Uterus (tissue), 2 donors: ENCODE data around the gene LRBA.

ENCODE experiments used
- CTCF ChIP-seq, 4 experiments: fragments of 200-600 bp in 2 of 4; fragments of 450-650 bp in 2 of 4; sonication (generic) in 2 of 4; IDR thresholded peaks; one replicate each; pipeline ENCODE4 v1.5.1; 2016 to 2019; ENCODE audit warnings: antibody characterized with exemption in 4 of 4, mild to moderate bottlenecking in 2 of 4, moderate library complexity in 1 of 4
- POLR2A ChIP-seq, 2 donors: fragments of 450-650 bp; IDR thresholded peaks; one replicate each; pipeline ENCODE4 v1.6.1; 2016; ENCODE audit warnings: antibody characterized with exemption in 2 of 2, mild to moderate bottlenecking in 1 of 2, moderate library complexity in 1 of 2

- TF ChIP-seq CTCF (IDR thresholded peaks at IDR 0.05) (no peak), POLR2A (IDR thresholded peaks at IDR 0.05) (no peak)
Measured at GRCh38 chr4:151013944-151014343, 1.1 kb downstream of the LRBA start.
